Common myeloid progenitor, CD34-positive (primary cell): Measurements from ENCODE around the gene RPGR.
A peak's percentile ranks its signal among the peaks of the same experiment; 100 is the strongest.

Source experiments
- CTCF ChIA-PET: fragments of 350-600 bp; sonication (Branson Sonifier 250); formaldehyde crosslinking; loops from one replicate; lab custom pipeline; 2021; ENCODE audit warnings: antibody characterized with exemption; lab: Charles Lee
- POLR2A ChIA-PET: fragments of 350-600 bp; sonication (Branson Sonifier 250); formaldehyde crosslinking; loops from one replicate; lab custom pipeline; 2021; ENCODE audit warnings: antibody characterized with exemption; lab: Charles Lee
- DNase-seq, 3 donors: peaks; one replicate each; pipeline versions ENCODE4 v3.0.0 to v3.0.0-alpha.2; 2013
- H3K27ac ChIP-seq, 2 experiments: 1 replicate in 1 of 2; 2 replicates in 1 of 2; pipeline ENCODE4 v1.7.0; 2013; ENCODE audit warnings: inconsistent platforms in 2 of 2, low read length in 2 of 2, mild to moderate bottlenecking in 2 of 2, low read depth in 1 of 2, moderate library complexity in 1 of 2; ENCODE audit not compliant: severe bottlenecking in 2 of 2, insufficient read depth in 1 of 2, poor library complexity in 1 of 2
- H3K27me3 ChIP-seq, 5 experiments: replicated peaks in 2 of 5; 1 replicate in 3 of 5; 2 replicates in 2 of 5; pipeline versions ENCODE4 v1.6.1 to v1.7.0; 2013; ENCODE audit warnings: low read length in 4 of 5, mild to moderate bottlenecking in 2 of 5, moderate library complexity in 2 of 5, inconsistent platforms in 1 of 5; ENCODE audit not compliant: insufficient read depth in 5 of 5, control insufficient read depth in 4 of 5
- H3K36me3 ChIP-seq, 4 experiments: 1 replicate in 2 of 4; 2 replicates in 2 of 4; pipeline versions ENCODE4 v1.6.1 to v1.7.0; 2013; ENCODE audit warnings: low read length in 3 of 4, control low read depth in 1 of 4, mild to moderate bottlenecking in 1 of 4; ENCODE audit not compliant: control insufficient read depth in 4 of 4, insufficient read depth in 4 of 4
- H3K4me1 ChIP-seq, 4 experiments: 1 replicate in 3 of 4; 2 replicates in 1 of 4; pipeline versions ENCODE4 v1.6.1 to v1.7.1; 2013; ENCODE audit warnings: low read length in 3 of 4, mild to moderate bottlenecking in 3 of 4, control low read depth in 1 of 4, inconsistent platforms in 1 of 4, moderate library complexity in 1 of 4; ENCODE audit not compliant: control insufficient read depth in 4 of 4, insufficient read depth in 4 of 4; ENCODE audit errors: control extremely low read depth in 1 of 4
- H3K4me3 ChIP-seq, 7 experiments: 1 replicate in 4 of 7; 2 replicates in 3 of 7; pipeline versions ENCODE4 v1.5.1 to v1.7.0; 2013; ENCODE audit warnings: mild to moderate bottlenecking in 7 of 7, low read length in 6 of 7, moderate library complexity in 6 of 7, inconsistent platforms in 2 of 7, low read depth in 2 of 7, control low read depth in 1 of 7; ENCODE audit not compliant: insufficient read depth in 4 of 7, control insufficient read depth in 1 of 7; ENCODE audit errors: extremely low read depth in 1 of 7
- H3K9me3 ChIP-seq, 5 experiments: 1 replicate in 4 of 5; 2 replicates in 1 of 5; pipeline versions ENCODE4 v1.6.1 to v1.7.1; 2013; ENCODE audit warnings: low read length in 4 of 5, mild to moderate bottlenecking in 2 of 5, inconsistent platforms in 1 of 5, low read depth in 1 of 5, moderate library complexity in 1 of 5; ENCODE audit not compliant: control insufficient read depth in 4 of 5, insufficient read depth in 2 of 5; ENCODE audit errors: control extremely low read depth in 1 of 5
- WGBS: methylation state at CpG from one replicate; pipeline ENCODE4 v1.1.5; 2013; ENCODE audit not compliant: insufficient coverage; 5-methylcytosine and 5-hydroxymethylcytosine counted together

RPGR gene

GRCh38 chrX:38327775-38328081, 419 bp upstream of the RPGR start:
- Histone ChIP-seq H3K36me3 (no peaks in the 10 kb centered on the region), H3K4me3 (peak overlapping the region in 5 of 7 experiments; percentile 15 to 86 (median 73)), H3K27ac (peak overlapping the region in 1 of 2 experiments; percentile 95), H3K4me1 (peaks cover 4 to 16% (median 6%) of the 10 kb centered on the region in 4 experiments), H3K9me3 (peaks cover 0 to 3% (median 0%) of the 10 kb centered on the region in 5 experiments), H3K27me3 (no peaks in the 10 kb centered on the region)
- POLR2A ChIA-PET: interaction anchor here (0.5 to 0.6 kb wide), 2 partner anchors 11 to 86 kb away, joined by 3 to 4 read pairs; no protein-coding TSS in a partner anchor
- DNase-seq: no peak
- CTCF ChIA-PET: interaction anchor here (0.9 to 2.3 kb wide), 10 partner anchors 8 to 138 kb away, joined by 3 to 11 read pairs (median 4); no protein-coding TSS in a partner anchor
- 10% methylated on average over 3 of the region's 4 CpGs for WGBS

GRCh38 chrX:38326086-38326485, 1.2 kb downstream of the RPGR start:
- Histone ChIP-seq H3K4me3 (peak overlapping the region in 5 of 7 experiments; percentile 64 to 86 (median 73)), H3K9me3 (peaks cover 0 to 3% (median 0%) of the 10 kb centered on the region in 5 experiments), H3K4me1 (peaks cover 4 to 16% (median 6%) of the 10 kb centered on the region in 4 experiments), H3K36me3 (no peaks in the 10 kb centered on the region), H3K27me3 (no peaks in the 10 kb centered on the region), H3K27ac (no peak overlapping the region)
- DNase-seq: no peak
- POLR2A ChIA-PET: no interaction called here
- CTCF ChIA-PET: interaction anchor here (2.3 kb wide), 1 partner anchor 10 kb away, joined by 7 read pairs; no protein-coding TSS in a partner anchor
- 86% methylated on average over 2 of the region's 3 CpGs for WGBS

GRCh38 chrX:38320819-38321218, 6.5 kb downstream of the RPGR start:
- Histone ChIP-seq H3K27ac (no peak overlapping the region), H3K27me3 (no peaks in the 10 kb centered on the region), H3K9me3 (no peaks in the 10 kb centered on the region), H3K4me3 (no peak overlapping the region), H3K4me1 (peaks cover 0 to under 1% (median 0%) of the 10 kb centered on the region in 4 experiments), H3K36me3 (peaks cover 0 to 7% (median 2%) of the 10 kb centered on the region in 4 experiments)
- POLR2A ChIA-PET: no interaction called here
- CTCF ChIA-PET: interaction anchor here (2.1 kb wide), 1 partner anchor 18 kb away, joined by 6 read pairs; no protein-coding TSS in a partner anchor
- no peak for DNase-seq
- 79% methylated on average over 4 of the region's 5 CpGs for WGBS

GRCh38 chrX:38318606-38319005, 8.7 kb downstream of the RPGR start:
- peaks cover 0 to 7% (median 2%) of the 10 kb centered on the region in 4 experiments for H3K36me3 ChIP-seq
- CTCF ChIA-PET: no interaction called here
- no peaks in the 10 kb centered on the region for H3K4me1 ChIP-seq
- no peak for DNase-seq
- POLR2A ChIA-PET: no interaction called here
- no peak overlapping the region for H3K4me3 ChIP-seq
- 93% methylated on average over 4 of the region's 4 CpGs for WGBS
- no peak overlapping the region for H3K27ac ChIP-seq
- H3K27me3 ChIP-seq: no peaks in the 10 kb centered on the region
- no peaks in the 10 kb centered on the region for H3K9me3 ChIP-seq

- H3K9me3 ChIP-seq: no peaks in the 10 kb centered on the region
- 87% methylated on average over 1 of the region's 3 CpGs for WGBS
- no peaks in the 10 kb centered on the region for H3K4me1 ChIP-seq
- CTCF ChIA-PET: no interaction called here
- peaks cover 0 to 7% (median 2%) of the 10 kb centered on the region in 4 experiments for H3K36me3 ChIP-seq
- H3K4me3 ChIP-seq: no peak overlapping the region
- no peaks in the 10 kb centered on the region for H3K27me3 ChIP-seq
- DNase-seq: no peak
- POLR2A ChIA-PET: no interaction called here
- H3K27ac ChIP-seq: no peak overlapping the region
These were observed 9.1 kb downstream of the RPGR start for GRCh38 chrX:38318196-38318595.

GRCh38 chrX:38315186-38315585, 12.1 kb downstream of the RPGR start:
- H3K36me3 ChIP-seq: peaks cover 0 to 5% (median 2%) of the 10 kb centered on the region in 4 experiments
- DNase-seq: no peak
- H3K4me1 ChIP-seq: no peaks in the 10 kb centered on the region
- no peak overlapping the region for H3K4me3 ChIP-seq
- ChIA-PET POLR2A (no interaction called here), CTCF (no interaction called here)
- WGBS: 89% methylated on average over 7 of the region's 7 CpGs
- no peak overlapping the region for H3K27ac ChIP-seq
- peaks cover 0 to 2% (median 0%) of the 10 kb centered on the region in 5 experiments for H3K27me3 ChIP-seq
- no peaks in the 10 kb centered on the region for H3K9me3 ChIP-seq

- Histone ChIP-seq H3K27me3 (peaks cover 0 to 2% (median 0%) of the 10 kb centered on the region in 5 experiments), H3K9me3 (no peaks in the 10 kb centered on the region), H3K4me3 (no peak overlapping the region), H3K4me1 (no peaks in the 10 kb centered on the region), H3K36me3 (peaks cover 0 to 5% (median 2%) of the 10 kb centered on the region in 4 experiments), H3K27ac (no peak overlapping the region)
- ChIA-PET POLR2A (no interaction called here), CTCF (no interaction called here)
- 56% methylated on average over 1 of the region's 4 CpGs for WGBS
- no peak for DNase-seq
These were observed 14.1 kb downstream of the RPGR start for GRCh38 chrX:38313190-38313589.
